SU-DHL-6 (cell line): ENCODE data around the gene DNMT1.
A peak's percentile ranks its signal among the peaks of the same experiment; 100 is the strongest.

Source experiments
- H2AFZ ChIP-seq: fragments of 200-600 bp; sonication (generic); 2 replicates; pipeline ENCODE4 v1.6.1; 2014; ENCODE audit warnings: low read depth, mild to moderate bottlenecking, moderate library complexity, mixed read lengths, antibody characterized with exemption, low read length; ENCODE audit not compliant: severe bottlenecking
- H3F3A ChIP-seq: fragments of 200-600 bp; shearing (Covaris generic); 2 replicates; pipeline ENCODE4 v1.6.0; 2016; ENCODE audit warnings: antibody characterized with exemption, mild to moderate bottlenecking; ENCODE audit not compliant: insufficient read depth
- H3K27ac ChIP-seq: fragments of 200-600 bp; sonication (generic); 2 replicates; pipeline ENCODE4 v1.5.1; 2016; ENCODE audit warnings: low read depth, mild to moderate bottlenecking, low read length, moderate library complexity, mixed read lengths
- H3K27me3 ChIP-seq: fragments of 200-600 bp; sonication (generic), shearing (Covaris generic); 2 replicates; pipeline ENCODE4 v1.6.0; 2014; ENCODE audit warnings: mild to moderate bottlenecking, low read length
- H3K36me3 ChIP-seq: fragments of 200-600 bp; sonication (generic); 2 replicates; pipeline ENCODE4 v1.6.1; 2014; ENCODE audit warnings: mild to moderate bottlenecking, low read length, mixed read lengths
- H3K4me2 ChIP-seq: fragments of 300-600, 200-600 bp; shearing (Covaris generic), sonication (generic); 2 replicates; pipeline ENCODE4 v1.6.0; 2014; ENCODE audit warnings: low read length, low read depth, mild to moderate bottlenecking; ENCODE audit not compliant: poor library complexity, severe bottlenecking
- H3K4me3 ChIP-seq: fragments of 200-600 bp; sonication (generic); 2 replicates; pipeline ENCODE4 v1.5.1; 2014; ENCODE audit warnings: antibody characterized with exemption, low read length, mild to moderate bottlenecking, mixed read lengths; ENCODE audit not compliant: insufficient read depth, poor library complexity, severe bottlenecking
- H3K79me2 ChIP-seq: fragments of 200-600 bp; sonication (generic); 2 replicates; pipeline ENCODE4 v1.6.1; 2014; ENCODE audit warnings: mild to moderate bottlenecking, low read length, moderate library complexity; ENCODE audit not compliant: insufficient read depth
- H3K9ac ChIP-seq: fragments of 200-600 bp; sonication (generic); 2 replicates; pipeline ENCODE4 v1.7.0; 2014; ENCODE audit warnings: mild to moderate bottlenecking, low read length
- H3K9me2 ChIP-seq: fragments of 200-600 bp; sonication (generic); replicated peaks from 2 replicates; pipeline ENCODE4 v1.6.1; 2014; ENCODE audit warnings: low read length; ENCODE audit not compliant: insufficient read depth
- H3K9me3 ChIP-seq: fragments of 200-600 bp; sonication (generic); 2 replicates; pipeline ENCODE4 v1.6.1; 2014; ENCODE audit warnings: low read length, mixed read lengths; ENCODE audit not compliant: insufficient read depth
- H4K20me1 ChIP-seq: fragments of 200-600 bp; sonication (generic); 2 replicates; pipeline ENCODE4 v1.6.1; 2014; ENCODE audit warnings: low read depth, mild to moderate bottlenecking, antibody characterized with exemption, low read length, moderate library complexity, mixed read lengths
- EZH2phosphoT487 ChIP-seq: fragments of 200-600 bp; sonication (generic), shearing (Covaris generic); conservative IDR thresholded peaks from 2 replicates; pipeline ENCODE4 v1.6.1; 2018; ENCODE audit warnings: mild to moderate bottlenecking, antibody characterized with exemption, low read length, moderate library complexity, mixed read lengths
- TF ChIP-seq, protein P1 (sequence below): fragments of 200-600 bp; sonication (generic); IDR thresholded peaks from one replicate; pipeline ENCODE4 v1.5.1; 2017; ENCODE audit warnings: antibody characterized with exemption, mild to moderate bottlenecking, low read length, moderate library complexity; ENCODE audit not compliant: insufficient read depth, poor library complexity, severe bottlenecking

The DNMT1 gene

DNA sequence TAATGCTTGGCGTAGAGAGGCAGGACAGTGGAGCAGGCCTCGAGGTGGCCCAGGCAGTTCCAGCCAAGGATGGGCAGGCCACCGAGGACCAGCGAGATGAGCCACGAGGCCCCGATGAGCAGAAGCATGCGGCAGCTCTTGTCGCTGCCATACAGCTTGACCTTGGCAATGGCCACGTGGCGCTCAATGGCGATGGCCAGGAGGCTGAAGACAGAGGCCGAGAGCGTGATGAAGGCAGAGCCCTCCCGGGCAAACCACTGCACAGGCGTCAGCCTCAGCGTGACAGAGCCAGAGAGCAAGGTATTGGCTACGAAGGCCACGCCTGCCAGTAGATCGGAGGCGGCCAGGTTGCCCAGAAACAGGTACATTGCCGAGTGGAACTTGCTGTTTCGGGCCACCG lies 29.6 kb upstream of the DNMT1 start:
- no peaks in the 10 kb centered on the region; the same call in 1 of the 2 replicates for H4K20me1 ChIP-seq

DNA sequence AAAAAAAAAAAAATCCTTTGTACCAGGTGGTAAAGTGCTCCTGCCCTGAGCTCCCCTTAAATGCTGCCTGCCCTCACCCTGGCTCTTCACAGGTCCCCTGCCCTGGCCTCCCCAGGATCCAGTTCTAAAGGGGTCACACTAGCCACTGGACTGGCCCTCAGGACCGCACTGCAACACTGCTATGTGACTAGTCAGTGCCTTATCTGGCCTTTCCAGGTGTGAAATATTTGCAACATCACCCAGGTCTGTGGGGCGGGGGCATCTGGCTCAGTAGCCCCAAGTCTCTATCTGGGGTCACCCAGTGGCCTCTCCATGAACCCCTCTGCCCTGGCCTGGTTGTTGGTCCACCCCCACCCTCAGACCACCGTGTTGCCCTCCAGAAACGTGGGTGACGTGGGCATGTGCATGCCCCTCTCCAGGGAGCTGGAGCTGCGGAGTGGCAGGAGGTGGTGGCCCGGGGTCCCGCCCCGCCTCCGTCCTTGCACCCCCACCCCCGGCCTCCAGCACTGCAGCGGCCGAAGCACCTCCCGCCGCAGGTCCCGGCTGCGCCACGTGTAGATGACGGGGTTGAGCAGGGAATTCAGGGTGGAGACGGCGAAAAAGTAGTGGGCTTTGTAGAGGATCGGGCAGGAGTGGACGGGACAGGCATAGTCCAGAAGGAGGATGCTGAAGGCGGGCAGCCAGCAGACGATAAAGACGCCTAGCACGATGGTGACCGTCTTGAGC lies 28.9 kb upstream of the DNMT1 start:
- Histone ChIP-seq H3K79me2 (peaks cover 76% of the 10 kb centered on the region), H3K27ac (peak overlapping the region; percentile 99), H3K9me3 (no peaks in the 10 kb centered on the region), H3F3A (peaks cover 91% of the 10 kb centered on the region), H2AFZ (no peak overlapping the region), H3K36me3 (peaks cover 21% of the 10 kb centered on the region; the same call in 1 of the 2 replicates), H4K20me1 (no peaks in the 10 kb centered on the region; the same call in 1 of the 2 replicates), H3K9ac (0 out of 2 replicates have a peak overlapping the region, but pooled peaks have one; percentile 25), H3K4me3 (peak overlapping the region; percentile 24), H3K27me3 (no peaks in the 10 kb centered on the region), H3K4me2 (peak overlapping the region; percentile 55), H3K9me2 (no peaks in the 10 kb centered on the region)
- TF ChIP-seq EZH2phosphoT487, result no peak
- TF ChIP-seq, protein P1, sequence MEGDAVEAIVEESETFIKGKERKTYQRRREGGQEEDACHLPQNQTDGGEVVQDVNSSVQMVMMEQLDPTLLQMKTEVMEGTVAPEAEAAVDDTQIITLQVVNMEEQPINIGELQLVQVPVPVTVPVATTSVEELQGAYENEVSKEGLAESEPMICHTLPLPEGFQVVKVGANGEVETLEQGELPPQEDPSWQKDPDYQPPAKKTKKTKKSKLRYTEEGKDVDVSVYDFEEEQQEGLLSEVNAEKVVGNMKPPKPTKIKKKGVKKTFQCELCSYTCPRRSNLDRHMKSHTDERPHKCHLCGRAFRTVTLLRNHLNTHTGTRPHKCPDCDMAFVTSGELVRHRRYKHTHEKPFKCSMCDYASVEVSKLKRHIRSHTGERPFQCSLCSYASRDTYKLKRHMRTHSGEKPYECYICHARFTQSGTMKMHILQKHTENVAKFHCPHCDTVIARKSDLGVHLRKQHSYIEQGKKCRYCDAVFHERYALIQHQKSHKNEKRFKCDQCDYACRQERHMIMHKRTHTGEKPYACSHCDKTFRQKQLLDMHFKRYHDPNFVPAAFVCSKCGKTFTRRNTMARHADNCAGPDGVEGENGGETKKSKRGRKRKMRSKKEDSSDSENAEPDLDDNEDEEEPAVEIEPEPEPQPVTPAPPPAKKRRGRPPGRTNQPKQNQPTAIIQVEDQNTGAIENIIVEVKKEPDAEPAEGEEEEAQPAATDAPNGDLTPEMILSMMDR, result no peak

More for the DNA sequence above, 29.6 kb upstream of the DNMT1 start:
- Histone ChIP-seq H2AFZ (no peak overlapping the region), H3K79me2 (peaks cover 77% of the 10 kb centered on the region), H3K9me2 (no peaks in the 10 kb centered on the region), H3K27me3 (no peaks in the 10 kb centered on the region), H3K36me3 (peaks cover 21% of the 10 kb centered on the region; the same call in 1 of the 2 replicates), H3K9ac (no peak overlapping the region), H3F3A (peaks cover 88% of the 10 kb centered on the region), H3K4me3 (no peak overlapping the region), H3K4me2 (peak overlapping the region; percentile 16), H3K27ac (peak overlapping the region; percentile 100), H3K9me3 (no peaks in the 10 kb centered on the region)
- TF ChIP-seq, protein P1, result no peak
- no peak for TF ChIP-seq EZH2phosphoT487

DNA sequence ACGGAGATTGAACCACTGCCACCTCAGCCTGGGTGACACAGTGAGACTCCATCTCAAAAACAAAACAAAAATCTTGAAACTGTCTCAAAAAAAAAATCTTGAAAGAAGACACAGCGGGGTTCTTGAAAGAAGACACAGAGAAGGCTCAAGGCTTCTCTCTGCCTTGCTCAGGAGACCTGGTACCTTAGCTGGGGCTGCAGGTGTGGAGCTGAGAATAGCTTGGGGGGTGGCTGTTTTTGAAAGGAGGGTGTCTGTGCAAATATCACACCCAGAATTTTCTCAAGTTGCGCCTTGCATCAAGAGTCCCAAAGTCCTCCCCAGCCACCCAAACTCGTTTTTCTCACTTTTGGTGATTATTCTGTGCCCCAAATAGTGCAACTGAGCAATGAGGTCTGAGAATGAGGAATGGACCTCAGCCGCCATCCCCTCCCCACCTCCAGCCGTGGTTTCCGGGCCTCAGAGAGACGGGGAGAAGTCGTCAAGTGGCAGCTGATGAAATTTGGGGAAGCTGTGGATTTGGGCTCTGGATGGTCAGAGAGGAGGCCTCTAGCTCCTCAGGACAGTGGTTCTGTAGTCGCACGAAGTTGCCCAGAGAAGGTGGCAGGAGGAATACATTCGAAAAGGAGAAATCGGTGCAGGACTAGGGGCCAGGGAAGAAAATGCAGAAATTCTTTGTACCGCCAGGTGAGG lies 27.6 kb upstream of the DNMT1 start:
- Histone ChIP-seq H3K4me2 (peak overlapping the region; percentile 70), H3F3A (peaks cover 78% of the 10 kb centered on the region), H3K9me2 (no peaks in the 10 kb centered on the region), H4K20me1 (no peaks in the 10 kb centered on the region; the same call in 1 of the 2 replicates), H3K27me3 (no peaks in the 10 kb centered on the region), H3K36me3 (peaks cover 21% of the 10 kb centered on the region; the same call in 1 of the 2 replicates), H3K27ac (peak overlapping the region; percentile 99), H3K9ac (peak overlapping the region; percentile 53), H2AFZ (no peak overlapping the region), H3K79me2 (peaks cover 63% of the 10 kb centered on the region), H3K9me3 (no peaks in the 10 kb centered on the region), H3K4me3 (peak overlapping the region; percentile 1)
- TF ChIP-seq, protein P1, result no peak
- no peak for TF ChIP-seq EZH2phosphoT487
